Activated naive CD8-positive, alpha-beta T cell (primary cell): ENCODE data around the gene RPS6KC1.
A peak's percentile ranks its signal among the peaks of the same experiment; 100 is the strongest.
"Not testable (repeated sequence)": the region's sequence is repeated elsewhere in the genome, so short reads cannot be mapped to it uniquely, and the experiment has no call there.

Experiments used
- H3K27ac Mint-ChIP-seq: one replicate; pipeline ENCODE4 v1.8.0; 2021; ENCODE audit warnings: mixed read lengths
- H3K27me3 Mint-ChIP-seq: one replicate; pipeline ENCODE4 v1.8.0; 2021; ENCODE audit warnings: mixed read lengths
- H3K36me3 Mint-ChIP-seq: one replicate; pipeline ENCODE4 v1.8.0; 2021; ENCODE audit warnings: mixed read lengths
- H3K4me1 Mint-ChIP-seq: one replicate; pipeline ENCODE4 v1.8.0; 2021; ENCODE audit warnings: low read depth, mixed read lengths
- H3K4me3 Mint-ChIP-seq: one replicate; pipeline ENCODE4 v1.8.0; 2021; ENCODE audit warnings: mild to moderate bottlenecking, mixed read lengths
- H3K9me3 Mint-ChIP-seq: one replicate; pipeline ENCODE4 v1.8.0; 2021; ENCODE audit warnings: low read depth, mixed read lengths

RPS6KC1 gene

GRCh38 chr1:213045321-213046226 is 5.5 kb upstream of the RPS6KC1 start:
- not testable (repeated sequence) for H3K9me3 Mint-ChIP-seq, H3K27ac Mint-ChIP-seq, H3K4me3 Mint-ChIP-seq
- Mint-ChIP-seq H3K36me3 (peaks cover 16% of the 10 kb centered on the region), H3K27me3 (peaks cover 15% of the 10 kb centered on the region), H3K4me1 (peaks cover 11% of the 10 kb centered on the region)

- H3K27me3 Mint-ChIP-seq: peaks cover 14% of the 10 kb centered on the region
- peaks cover 5% of the 10 kb centered on the region for H3K9me3 Mint-ChIP-seq
- peaks cover 22% of the 10 kb centered on the region for H3K36me3 Mint-ChIP-seq
- peak overlapping the region; percentile 38 for H3K4me3 Mint-ChIP-seq
- H3K4me1 Mint-ChIP-seq: peaks cover 28% of the 10 kb centered on the region
- no peak overlapping the region for H3K27ac Mint-ChIP-seq
Measured at GRCh38 chr1:213049232-213049631, 1.8 kb upstream of the RPS6KC1 start.

DNA sequence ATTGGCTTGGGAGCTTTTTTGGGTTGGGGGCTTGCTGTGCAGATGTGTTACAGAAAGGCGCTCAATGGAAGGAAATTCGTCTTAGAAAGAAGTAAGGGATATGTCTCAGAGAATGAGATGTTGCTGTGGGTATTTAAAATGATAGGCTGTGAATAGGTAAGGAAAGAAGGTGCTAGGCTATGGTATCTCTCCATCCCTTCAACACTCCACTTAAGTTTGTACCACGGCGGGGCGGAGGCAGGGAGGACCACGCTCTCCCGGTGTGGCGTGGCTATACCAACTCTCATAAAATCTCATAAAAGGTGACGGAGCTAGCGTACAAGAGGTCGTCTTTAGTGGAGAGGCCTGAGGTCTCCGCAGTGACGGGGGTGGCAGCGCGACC is 305 bp upstream of the RPS6KC1 start:
- H3K4me1 Mint-ChIP-seq: peaks cover 34% of the 10 kb centered on the region
- H3K4me3 Mint-ChIP-seq: peak overlapping the region; percentile 100
- H3K36me3 Mint-ChIP-seq: peaks cover 22% of the 10 kb centered on the region
- H3K9me3 Mint-ChIP-seq: peaks cover 5% of the 10 kb centered on the region
- H3K27me3 Mint-ChIP-seq: peaks cover 14% of the 10 kb centered on the region
- peak overlapping the region; percentile 96 for H3K27ac Mint-ChIP-seq

- H3K27ac Mint-ChIP-seq: peak overlapping the region; percentile 83
- H3K4me3 Mint-ChIP-seq: peak overlapping the region; percentile 100
- peaks cover 22% of the 10 kb centered on the region for H3K36me3 Mint-ChIP-seq
- peaks cover 5% of the 10 kb centered on the region for H3K9me3 Mint-ChIP-seq
- H3K4me1 Mint-ChIP-seq: peaks cover 35% of the 10 kb centered on the region
- H3K27me3 Mint-ChIP-seq: peaks cover 14% of the 10 kb centered on the region
Measured at GRCh38 chr1:213051881-213052202, 801 bp downstream of the RPS6KC1 start.

- Mint-ChIP-seq H3K27me3 (peaks cover 8% of the 10 kb centered on the region), H3K36me3 (peaks cover 19% of the 10 kb centered on the region), H3K9me3 (peaks cover 5% of the 10 kb centered on the region), H3K4me1 (peaks cover 37% of the 10 kb centered on the region), H3K27ac (no peak overlapping the region), H3K4me3 (no peak overlapping the region)
Measured at GRCh38 chr1:213053455-213053854, 2.4 kb downstream of the RPS6KC1 start.

DNA sequence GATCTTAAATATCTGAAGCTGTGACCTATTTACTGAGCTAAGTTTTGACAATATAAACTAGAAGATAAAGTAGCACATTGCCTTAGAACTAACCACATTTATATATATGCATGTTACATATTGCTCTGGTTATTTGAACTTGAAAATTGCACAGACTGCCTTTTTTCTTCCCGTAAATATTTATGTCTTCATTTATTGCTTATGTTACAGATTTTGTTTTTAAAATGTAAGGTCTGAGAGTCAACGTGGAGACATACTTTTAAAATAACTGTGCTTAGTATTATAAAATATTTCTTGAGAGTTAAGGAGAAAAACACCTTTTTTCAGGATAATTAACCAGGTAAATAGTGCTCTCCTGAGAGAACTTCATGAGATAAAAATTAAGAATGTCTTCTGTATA is 3.1 kb downstream of the RPS6KC1 start:
- Mint-ChIP-seq H3K4me3 (no peak overlapping the region), H3K27ac (no peak overlapping the region), H3K36me3 (peaks cover 13% of the 10 kb centered on the region), H3K27me3 (peaks cover 2% of the 10 kb centered on the region), H3K4me1 (peaks cover 37% of the 10 kb centered on the region), H3K9me3 (peaks cover 5% of the 10 kb centered on the region)

DNA sequence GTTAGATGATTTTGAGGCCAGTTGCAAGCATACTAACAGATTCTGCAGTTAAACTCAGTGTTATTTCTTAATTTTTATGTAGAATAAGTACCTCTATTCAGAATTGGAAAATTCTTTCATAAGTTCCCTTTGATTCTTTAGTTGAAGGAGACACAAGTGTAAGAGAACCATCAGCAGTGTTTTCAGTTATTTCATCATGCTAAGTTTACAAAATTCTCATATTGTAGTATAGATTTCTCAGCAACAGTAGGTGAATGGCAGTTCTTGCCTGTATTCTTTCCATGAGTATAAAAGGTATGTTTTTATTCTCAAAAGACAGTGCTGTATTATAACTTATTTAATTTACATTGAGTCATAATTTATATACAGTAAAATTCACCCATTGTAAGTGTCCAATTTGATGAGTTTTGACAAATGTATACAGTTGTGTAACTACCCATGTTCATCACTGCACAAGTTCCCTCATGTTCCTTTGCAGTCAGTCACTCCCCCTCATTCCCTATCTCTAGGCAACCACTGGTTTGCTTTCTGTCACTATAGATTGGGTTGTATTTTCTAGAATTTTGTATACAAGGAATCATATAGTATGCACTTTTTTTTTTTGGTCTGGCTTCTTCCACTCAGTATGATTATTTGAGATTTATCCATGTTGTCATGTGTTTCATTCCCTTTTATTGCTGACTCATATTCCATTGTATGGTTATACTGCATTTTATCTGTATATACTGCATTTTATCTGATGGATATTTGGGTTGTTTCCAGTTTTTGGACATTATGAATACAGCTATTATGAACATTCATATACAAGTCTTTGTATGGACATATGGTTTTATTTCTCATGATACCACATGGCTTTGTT is 3.9 kb downstream of the RPS6KC1 start:
- H3K27me3 Mint-ChIP-seq: no peaks in the 10 kb centered on the region
- peaks cover 5% of the 10 kb centered on the region for H3K9me3 Mint-ChIP-seq
- H3K4me1 Mint-ChIP-seq: peaks cover 37% of the 10 kb centered on the region
- no peak overlapping the region for H3K4me3 Mint-ChIP-seq
- peaks cover 13% of the 10 kb centered on the region for H3K36me3 Mint-ChIP-seq
- no peak overlapping the region for H3K27ac Mint-ChIP-seq

DNA sequence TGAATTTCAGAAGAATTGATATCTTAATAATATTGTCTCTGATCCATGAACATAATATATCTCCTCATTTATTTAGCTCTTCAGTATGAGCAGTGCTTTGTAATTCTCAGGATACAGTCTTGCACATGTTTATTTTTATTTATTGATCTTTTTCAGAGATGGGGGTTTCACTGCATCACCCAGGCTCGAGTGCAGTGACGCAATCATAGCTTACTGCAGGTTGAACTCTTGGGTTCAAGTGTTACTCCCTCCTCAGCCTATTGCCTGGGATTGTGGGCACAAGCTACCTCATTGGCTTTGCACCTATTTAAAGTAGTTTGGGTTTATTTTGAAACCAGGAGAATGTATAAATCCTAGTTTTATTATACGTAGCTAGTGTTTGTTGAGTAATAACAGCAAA is 4.7 kb downstream of the RPS6KC1 start:
- Mint-ChIP-seq H3K9me3 (no peaks in the 10 kb centered on the region), H3K4me3 (no peak overlapping the region), H3K27me3 (no peaks in the 10 kb centered on the region), H3K27ac (no peak overlapping the region), H3K4me1 (peaks cover 29% of the 10 kb centered on the region), H3K36me3 (peaks cover 7% of the 10 kb centered on the region)

- Mint-ChIP-seq H3K27me3 (no peaks in the 10 kb centered on the region), H3K27ac (no peak overlapping the region), H3K4me3 (no peak overlapping the region), H3K9me3 (no peaks in the 10 kb centered on the region), H3K4me1 (peaks cover 25% of the 10 kb centered on the region), H3K36me3 (peaks cover 8% of the 10 kb centered on the region)
Measured at GRCh38 chr1:213057264-213058059, 6.4 kb downstream of the RPS6KC1 start.

- H3K27ac Mint-ChIP-seq: no peak overlapping the region
- no peaks in the 10 kb centered on the region for H3K27me3 Mint-ChIP-seq
- H3K9me3 Mint-ChIP-seq: no peaks in the 10 kb centered on the region
- no peak overlapping the region for H3K4me3 Mint-ChIP-seq
- H3K36me3 Mint-ChIP-seq: peaks cover 10% of the 10 kb centered on the region
- peaks cover 7% of the 10 kb centered on the region for H3K4me1 Mint-ChIP-seq
Measured at GRCh38 chr1:213060836-213061235, 9.8 kb downstream of the RPS6KC1 start.

DNA sequence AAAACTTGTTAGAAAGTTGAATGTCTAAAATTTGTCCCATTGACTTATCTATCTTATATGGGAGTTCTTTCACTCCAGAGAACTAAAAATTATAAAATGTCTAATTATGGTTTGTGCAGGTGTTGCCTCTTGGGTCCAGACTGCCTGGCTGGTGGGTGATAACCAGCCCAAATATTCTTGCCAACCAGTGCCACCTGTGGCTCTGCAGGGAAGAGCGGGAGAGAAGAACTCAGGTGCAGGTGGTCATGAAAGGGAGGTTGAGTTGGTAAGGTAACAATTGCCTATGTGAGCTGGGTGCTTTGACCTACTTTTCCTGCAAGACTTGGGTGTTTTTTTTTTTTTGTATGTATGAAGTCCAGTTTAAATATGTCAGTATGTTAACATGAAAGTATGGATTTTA is 10.2 kb downstream of the RPS6KC1 start:
- H3K9me3 Mint-ChIP-seq: no peaks in the 10 kb centered on the region
- peaks cover 10% of the 10 kb centered on the region for H3K36me3 Mint-ChIP-seq
- H3K27ac Mint-ChIP-seq: no peak overlapping the region
- no peaks in the 10 kb centered on the region for H3K27me3 Mint-ChIP-seq
- no peak overlapping the region for H3K4me3 Mint-ChIP-seq
- H3K4me1 Mint-ChIP-seq: peaks cover 7% of the 10 kb centered on the region

- peaks cover 15% of the 10 kb centered on the region for H3K4me1 Mint-ChIP-seq
- H3K36me3 Mint-ChIP-seq: peaks cover 8% of the 10 kb centered on the region
- no peak overlapping the region for H3K4me3 Mint-ChIP-seq
- H3K9me3 Mint-ChIP-seq: no peaks in the 10 kb centered on the region
- no peaks in the 10 kb centered on the region for H3K27me3 Mint-ChIP-seq
- H3K27ac Mint-ChIP-seq: no peak overlapping the region
Measured at GRCh38 chr1:213065800-213066199, 14.8 kb downstream of the RPS6KC1 start.

- H3K4me3 Mint-ChIP-seq: no peak overlapping the region
- H3K27me3 Mint-ChIP-seq: no peaks in the 10 kb centered on the region
- H3K4me1 Mint-ChIP-seq: peaks cover 13% of the 10 kb centered on the region
- peaks cover 6% of the 10 kb centered on the region for H3K36me3 Mint-ChIP-seq
- H3K27ac Mint-ChIP-seq: no peak overlapping the region
- no peaks in the 10 kb centered on the region for H3K9me3 Mint-ChIP-seq
Measured at GRCh38 chr1:213066363-213066762, 15.3 kb downstream of the RPS6KC1 start.

DNA sequence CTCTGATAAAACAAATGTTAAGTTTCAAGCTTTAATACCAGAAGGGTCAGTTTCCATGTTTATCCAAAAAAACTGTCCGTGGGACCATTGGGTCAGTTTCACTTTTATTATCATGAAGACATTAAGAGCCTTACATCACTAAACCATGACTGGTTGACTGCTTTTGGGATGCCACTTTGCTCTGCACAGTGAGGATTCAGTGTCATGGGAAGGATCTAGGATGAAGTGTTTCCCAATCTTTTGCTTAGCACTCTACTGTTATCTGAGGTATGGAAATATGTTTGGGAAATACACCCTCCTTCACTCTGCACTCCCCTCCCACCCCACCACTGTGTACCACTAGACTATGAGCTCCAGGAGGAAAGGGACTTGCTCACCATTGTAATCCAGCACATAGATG is 16.3 kb downstream of the RPS6KC1 start:
- Mint-ChIP-seq H3K4me1 (peaks cover 13% of the 10 kb centered on the region), H3K27ac (no peak overlapping the region), H3K27me3 (no peaks in the 10 kb centered on the region), H3K4me3 (no peak overlapping the region), H3K36me3 (peaks cover 10% of the 10 kb centered on the region), H3K9me3 (no peaks in the 10 kb centered on the region)

DNA sequence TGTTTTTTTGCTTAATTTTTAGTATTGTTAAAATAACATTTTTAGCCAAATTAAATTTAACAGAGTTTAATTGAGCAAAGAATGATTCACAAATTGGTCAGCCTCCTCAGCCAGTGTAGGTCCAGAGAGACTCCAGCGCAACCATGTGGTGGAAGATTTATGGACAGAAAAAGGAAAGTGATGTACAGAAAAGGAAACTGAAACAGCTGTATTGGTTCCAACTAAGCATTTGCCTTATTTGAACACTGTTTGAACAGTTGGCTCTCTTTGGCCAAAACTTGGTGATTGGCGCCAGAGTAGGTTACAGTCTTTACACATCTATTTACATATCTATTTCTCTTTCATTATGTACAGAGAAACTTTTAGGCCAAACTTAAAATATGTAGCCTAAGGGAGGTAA is 19.4 kb downstream of the RPS6KC1 start:
- Mint-ChIP-seq H3K36me3 (peaks cover 11% of the 10 kb centered on the region), H3K9me3 (no peaks in the 10 kb centered on the region), H3K27ac (no peak overlapping the region), H3K4me3 (no peak overlapping the region), H3K27me3 (no peaks in the 10 kb centered on the region), H3K4me1 (peaks cover 13% of the 10 kb centered on the region)
